Fibroblast of lung (primary cell): ENCODE data around the gene F2RL1. TPM values are rescaled to one million over a fixed set of nuclear protein-coding genes. Genes with fewer than 3 reads are reported as not detected.
A peak's percentile ranks its signal among the peaks of the same experiment; 100 is the strongest.
"Not testable (repeated sequence)": the region's sequence is repeated elsewhere in the genome, so short reads cannot be mapped to it uniquely, and the experiment has no call there.

ENCODE experiments used
- DNase-seq, 2 donors: peaks; one replicate each; pipeline versions ENCODE4 v3.0.0 to v3.0.0-alpha.2; 2010; ENCODE audit warnings: low read depth in 2 of 2
- H2AFZ ChIP-seq: 2 replicates; pipeline ENCODE4 v1.5.1; 2012; ENCODE audit warnings: low read length, control low read depth, inconsistent platforms
- H3K27ac ChIP-seq: 2 replicates; pipeline ENCODE4 v1.5.1; 2011; ENCODE audit warnings: low read length, control low read depth; ENCODE audit not compliant: insufficient read depth
- H3K27me3 ChIP-seq: 2 replicates; pipeline ENCODE4 v1.5.1; 2011; ENCODE audit warnings: mild to moderate bottlenecking, low read length; ENCODE audit not compliant: control insufficient read depth, insufficient read depth
- H3K36me3 ChIP-seq: 2 replicates; pipeline ENCODE4 v1.5.1; 2011; ENCODE audit warnings: low read length; ENCODE audit not compliant: control insufficient read depth, insufficient read depth
- H3K4me1 ChIP-seq: 2 replicates; pipeline ENCODE4 v1.5.1; 2011; ENCODE audit warnings: low read length; ENCODE audit not compliant: control insufficient read depth, insufficient read depth; ENCODE audit errors: extremely low read depth
- H3K4me2 ChIP-seq: 2 replicates; pipeline ENCODE4 v1.5.1; 2011; ENCODE audit warnings: low read length, control low read depth; ENCODE audit not compliant: insufficient read depth; ENCODE audit errors: extremely low read depth
- H3K4me3 ChIP-seq, 4 experiments: fragments of 200-600 bp in 1 of 4; sonication (generic) in 1 of 4; replicated peaks in 1 of 4; 2 replicates each; pipeline ENCODE4 v1.5.1; 2011 to 2016; ENCODE audit warnings: low read length in 4 of 4, low read depth in 3 of 4, mild to moderate bottlenecking in 3 of 4, control low read depth in 2 of 4, inconsistent platforms in 1 of 4, mixed read lengths in 1 of 4; ENCODE audit not compliant: insufficient read depth in 1 of 4; ENCODE audit errors: control extremely low read depth in 1 of 4
- H3K79me2 ChIP-seq: 2 replicates; pipeline ENCODE4 v1.5.1; 2012; ENCODE audit warnings: mild to moderate bottlenecking, low read length, inconsistent platforms; ENCODE audit not compliant: control insufficient read depth, insufficient read depth
- H3K9ac ChIP-seq: 2 replicates; pipeline ENCODE4 v1.5.1; 2011; ENCODE audit warnings: mild to moderate bottlenecking, low read length, control low read depth; ENCODE audit not compliant: insufficient read depth
- H3K9me3 ChIP-seq: 2 replicates; pipeline ENCODE4 v1.5.1; 2012; ENCODE audit warnings: low read depth, low read length; ENCODE audit not compliant: control insufficient read depth, insufficient read depth
- H4K20me1 ChIP-seq: 2 replicates; pipeline ENCODE4 v1.5.1; 2011; ENCODE audit warnings: low read length; ENCODE audit not compliant: control insufficient read depth, insufficient read depth; ENCODE audit errors: extremely low read depth
- CTCF ChIP-seq, 2 donors: IDR thresholded peaks in 1 of 2; conservative IDR thresholded peaks in 1 of 2; 1 replicate in 1 of 2; 2 replicates in 1 of 2; pipeline ENCODE4 v1.5.1; 2011 to 2012; ENCODE audit warnings: low read length in 2 of 2, control low read depth in 1 of 2, inconsistent platforms in 1 of 2, low read depth in 1 of 2, mild to moderate bottlenecking in 1 of 2
- EZH2 ChIP-seq: IDR thresholded peaks from 2 replicates; pipeline ENCODE4 v1.5.1; 2012; ENCODE audit warnings: low read length, control low read depth, mild to moderate bottlenecking; ENCODE audit errors: missing control alignments
- polyA plus RNA-seq, 2 donors: library from polyadenylated mRNA; depleted of rRNA in 1 of 2; stranded (reverse) in 1 of 2; unstranded in 1 of 2; fragments of >200 nt; gene quantifications; 2 replicates each; pipeline ENCODE4 v1.2.1, GENCODE V29; 2011 to 2012; ENCODE audit warnings: missing spikeins in 1 of 2
- total RNA-seq: library from RNA; depleted of rRNA; stranded (reverse); fragments of >200 nt; gene quantifications from 2 replicates; pipeline ENCODE4 v1.2.1, GENCODE V29; 2014

Gene F2RL1
- total and polyA plus RNA-seq, 2 donors (not counting 1 experiment from before 2014, with no cell fraction given): 12.4 to 25.1 TPM

- Histone ChIP-seq H4K20me1 (no peaks in the 10 kb centered on the region), H3K9ac (no peak overlapping the region), H3K4me1 (peaks cover 8% of the 10 kb centered on the region), H2AFZ (no peak overlapping the region), H3K36me3 (no peaks in the 10 kb centered on the region), H3K9me3 (no peaks in the 10 kb centered on the region), H3K27me3 (no peaks in the 10 kb centered on the region), H3K4me2 (no peak overlapping the region), H3K79me2 (no peaks in the 10 kb centered on the region), H3K27ac (no peak overlapping the region), H3K4me3 (no peak overlapping the region)
- TF ChIP-seq CTCF (conservative IDR thresholded peaks at IDR 0.05 in 1 of 2, IDR thresholded peaks at IDR 0.05 in 1 of 2; ENCODE audit: low read depth in 1 of 2, low read length in 2 of 2): no peak
- TF ChIP-seq EZH2: no peak
- no peak for DNase-seq
These were observed 9.7 kb upstream of the F2RL1 start for GRCh38 chr5:76809141-76809540.

- Histone ChIP-seq H3K4me1 (peaks cover 10% of the 10 kb centered on the region), H2AFZ (no peak overlapping the region), H3K27me3 (no peaks in the 10 kb centered on the region), H4K20me1 (no peaks in the 10 kb centered on the region), H3K27ac (no peak overlapping the region), H3K79me2 (no peaks in the 10 kb centered on the region), H3K4me3 (no peak overlapping the region), H3K4me2 (no peak overlapping the region), H3K9me3 (no peaks in the 10 kb centered on the region), H3K36me3 (no peaks in the 10 kb centered on the region), H3K9ac (no peak overlapping the region)
- TF ChIP-seq CTCF (conservative IDR thresholded peaks at IDR 0.05 in 1 of 2, IDR thresholded peaks at IDR 0.05 in 1 of 2; ENCODE audit: low read depth in 1 of 2, low read length in 2 of 2): no peak
- no peak for TF ChIP-seq EZH2
- no peak for DNase-seq
These were observed 8.6 kb upstream of the F2RL1 start for GRCh38 chr5:76810236-76810635.

GRCh38 chr5:76811214-76811613 lies 7.6 kb upstream of the F2RL1 start:
- no peak overlapping the region for H3K9ac ChIP-seq
- no peak overlapping the region for H3K27ac ChIP-seq
- no peaks in the 10 kb centered on the region for H3K36me3 ChIP-seq
- TF ChIP-seq CTCF (conservative IDR thresholded peaks at IDR 0.05 in 1 of 2, IDR thresholded peaks at IDR 0.05 in 1 of 2; ENCODE audit: low read depth in 1 of 2, low read length in 2 of 2) (no peak), EZH2 (no peak)
- H3K4me2 ChIP-seq: no peak overlapping the region
- H3K4me3 ChIP-seq: no peak overlapping the region
- peak in 1 of 2 donors; percentile 82 for DNase-seq
- H2AFZ ChIP-seq: no peak overlapping the region
- H3K27me3 ChIP-seq: no peaks in the 10 kb centered on the region
- no peaks in the 10 kb centered on the region for H4K20me1 ChIP-seq
- peaks cover 7% of the 10 kb centered on the region for H3K4me1 ChIP-seq
- no peaks in the 10 kb centered on the region for H3K79me2 ChIP-seq
- H3K9me3 ChIP-seq: no peaks in the 10 kb centered on the region

- not testable (repeated sequence) for DNase-seq, H3K27ac ChIP-seq
These were observed 6.6 kb upstream of the F2RL1 start for GRCh38 chr5:76812209-76812608.

More at GRCh38 chr5:76812209-76812608, 6.6 kb upstream of the F2RL1 start:
- not testable (repeated sequence) for H2AFZ ChIP-seq, H3K9me3 ChIP-seq, H3K4me3 ChIP-seq, H3K4me1 ChIP-seq, H3K36me3 ChIP-seq, H3K27me3 ChIP-seq, H3K9ac ChIP-seq, H3K4me2 ChIP-seq, H3K79me2 ChIP-seq, H4K20me1 ChIP-seq
